ENCODE data around the gene EQTN.
A peak's percentile ranks its signal among the peaks of the same experiment; 100 is the strongest.
"Not testable (repeated sequence)": the region's sequence is repeated elsewhere in the genome, so short reads cannot be mapped to it uniquely, and the experiment has no call there.

EQTN gene

DNA sequence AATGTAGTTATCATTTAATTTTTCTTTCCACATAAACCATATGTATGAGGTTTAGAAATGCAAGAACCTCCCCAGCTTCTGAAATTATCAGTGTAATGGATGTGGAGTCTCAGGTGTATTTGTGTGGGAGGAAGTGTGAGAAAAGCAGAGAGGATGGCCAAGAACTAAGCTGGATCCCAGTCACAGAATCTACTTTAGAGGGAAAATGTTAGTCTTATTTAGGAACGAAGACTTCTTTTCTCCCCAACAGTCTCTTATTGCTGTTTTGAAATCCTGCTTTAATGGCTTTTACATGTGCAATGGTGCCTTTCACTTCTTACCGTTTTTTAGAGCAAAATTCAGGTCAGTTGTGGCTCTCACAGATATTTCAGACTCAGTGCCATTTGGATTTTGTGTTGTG lies 3.0 kb downstream of the EQTN start:
- no peak for DNase-seq (ENCODE audit: low spot score)

DNA sequence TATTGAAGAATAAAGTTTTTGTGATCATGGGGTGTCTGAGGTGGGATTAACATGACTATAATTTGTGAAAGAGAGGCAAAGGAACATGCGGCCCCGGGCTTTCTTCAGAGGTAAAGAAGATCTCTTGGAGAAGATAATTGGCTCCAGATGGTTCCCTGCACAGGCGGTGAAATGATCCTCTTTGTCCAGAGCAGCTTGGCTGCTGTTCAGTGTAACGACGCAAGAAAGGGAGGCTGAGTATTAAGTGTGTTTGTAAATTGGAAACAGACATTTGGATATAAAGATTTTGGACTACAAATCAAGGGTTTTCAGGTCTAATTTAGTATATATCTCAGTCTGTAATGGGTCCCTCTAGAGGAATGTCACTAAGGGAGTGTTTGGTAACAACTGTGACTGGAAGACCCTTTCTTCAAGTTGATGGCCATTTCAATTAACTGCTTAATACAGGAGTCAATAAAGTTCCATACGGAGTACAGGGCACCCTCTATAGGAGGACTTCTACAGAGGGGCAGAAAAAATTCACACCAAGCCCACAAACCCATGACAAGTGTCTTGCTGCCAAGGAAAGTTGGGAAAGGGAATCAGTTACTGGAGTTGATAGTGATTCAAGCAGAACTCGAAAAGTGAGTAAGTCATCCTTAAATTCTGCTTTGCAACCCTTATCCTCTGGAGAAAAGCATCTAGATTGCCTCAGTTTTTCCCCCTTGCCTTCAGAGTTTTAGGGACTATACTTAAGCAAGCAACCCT lies 4.1 kb downstream of the EQTN start:
- DNase-seq (ENCODE audit: low spot score) = no peak

DNA sequence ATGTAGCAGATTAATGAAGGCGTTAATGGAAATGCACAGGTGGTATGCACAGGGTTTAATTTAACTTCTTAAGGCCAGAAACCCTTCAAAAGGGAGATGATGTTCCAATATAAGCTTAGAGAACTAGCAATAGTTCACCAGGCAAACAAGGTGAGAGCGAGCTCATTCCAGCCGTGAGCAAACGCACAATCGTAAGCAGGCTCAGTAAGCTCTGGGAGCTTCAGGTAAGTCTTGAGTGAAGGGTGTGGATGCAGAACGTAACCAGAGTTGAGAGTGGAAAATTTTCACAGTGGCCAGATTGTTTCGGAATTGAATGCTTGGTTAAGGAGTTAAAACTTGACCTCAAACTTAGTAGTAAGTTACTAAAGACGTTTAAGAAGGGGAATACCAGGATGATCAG lies 5.7 kb downstream of the EQTN start:
- DNase-seq (ENCODE audit: low spot score) = no peak

DNA sequence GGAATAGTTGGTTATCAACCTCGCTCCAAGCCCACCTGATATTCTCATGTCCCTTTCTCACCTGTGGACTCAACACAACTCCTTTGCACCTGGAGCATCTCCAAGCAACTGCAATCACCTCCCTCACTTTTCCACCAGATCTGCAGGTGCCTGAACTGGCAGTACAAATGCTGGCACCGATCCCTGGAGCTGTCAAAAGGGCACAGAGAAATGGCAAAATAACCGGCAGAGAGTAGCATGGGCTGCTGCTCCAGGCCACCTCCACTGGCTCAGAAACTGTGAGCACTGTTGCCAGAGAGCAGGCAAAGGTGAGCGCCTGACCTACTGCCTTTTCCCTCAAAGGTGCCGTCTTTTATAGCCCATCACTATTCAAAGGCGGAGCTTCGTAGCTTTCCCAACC lies 14.7 kb downstream of the EQTN start:
- DNase-seq (ENCODE audit: low spot score) = no peak

DNA sequence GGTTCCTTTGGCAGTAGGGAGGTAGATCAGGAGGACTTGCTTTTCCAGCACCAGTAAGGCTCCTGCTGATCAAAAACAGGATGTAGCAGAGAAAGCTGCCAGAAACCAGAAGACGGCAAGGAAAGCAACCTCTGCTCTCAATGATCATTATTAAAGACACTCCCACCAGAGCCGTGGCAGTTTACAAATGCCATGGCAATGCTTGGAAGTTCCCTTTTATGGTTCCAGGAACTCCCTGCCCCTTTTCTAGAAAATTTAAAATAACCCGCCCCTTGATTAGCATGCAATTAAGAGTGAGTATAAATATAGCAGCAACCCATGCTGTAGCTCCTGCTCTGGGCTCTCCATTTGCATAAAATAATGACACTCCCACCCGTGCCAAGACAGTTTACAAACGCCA lies 16.1 kb downstream of the EQTN start:
- no peak for DNase-seq (ENCODE audit: low spot score)

DNA sequence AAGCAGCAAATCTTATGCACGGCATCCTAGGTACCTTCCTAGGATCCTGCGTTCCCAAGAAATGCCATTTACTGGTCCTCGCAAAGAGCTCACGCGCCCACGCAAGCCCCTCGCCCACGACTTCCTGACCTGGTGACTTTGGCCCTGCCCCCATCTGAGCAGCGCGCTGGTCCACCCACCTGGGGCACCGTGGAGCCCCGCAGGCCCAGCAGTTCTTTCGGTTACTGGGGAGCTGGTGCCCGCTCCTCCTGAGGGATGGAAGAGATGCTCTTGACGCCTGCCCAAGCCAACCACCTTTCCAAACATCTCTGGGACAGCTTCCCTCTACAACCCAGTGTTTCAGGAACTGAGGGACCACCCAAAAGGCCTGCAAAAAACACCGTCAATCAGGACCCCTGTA lies 16.7 kb downstream of the EQTN start:
- DNase-seq (ENCODE audit: low spot score) = no peak

DNA sequence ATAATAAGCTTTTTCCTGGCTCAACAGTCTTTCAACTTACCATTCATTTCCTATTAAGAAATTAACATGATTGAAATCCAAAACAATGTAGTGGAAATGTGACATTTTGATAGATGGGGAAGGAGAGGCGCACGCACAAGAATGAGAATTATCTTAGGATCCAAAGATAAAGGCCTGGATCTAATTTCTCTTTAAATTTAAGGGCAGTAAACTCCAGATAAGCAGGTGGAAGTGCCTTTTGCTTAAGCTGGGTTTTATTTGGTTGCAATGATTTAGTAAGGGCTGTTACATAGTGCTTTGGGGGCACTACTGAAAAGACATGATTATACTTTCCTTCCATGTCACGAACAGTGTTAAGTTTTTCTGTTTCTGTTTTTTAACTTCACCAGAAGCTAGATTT lies 17.3 kb downstream of the EQTN start:
- DNase-seq (ENCODE audit: low spot score) = no peak

DNA sequence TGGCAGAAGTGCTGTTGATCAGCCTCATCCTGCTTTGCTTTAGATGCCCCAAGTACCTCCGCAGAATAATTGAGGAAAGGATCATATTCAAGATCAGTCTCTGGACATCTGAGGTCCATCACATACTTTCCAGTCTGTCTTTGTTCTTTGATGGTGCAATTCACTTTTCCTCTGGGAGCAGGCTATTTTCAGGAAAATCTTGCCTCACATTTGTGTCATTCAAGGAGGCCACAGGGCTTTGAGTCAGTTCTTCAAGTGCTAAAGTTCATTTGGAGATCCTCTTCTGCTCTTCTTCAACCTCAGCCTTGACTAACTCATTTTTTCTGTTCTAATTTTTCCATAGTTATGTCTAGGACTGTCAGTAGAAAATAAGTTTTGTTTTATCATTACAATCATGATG lies 18.6 kb downstream of the EQTN start:
- no peak for DNase-seq (ENCODE audit: low spot score)

DNA sequence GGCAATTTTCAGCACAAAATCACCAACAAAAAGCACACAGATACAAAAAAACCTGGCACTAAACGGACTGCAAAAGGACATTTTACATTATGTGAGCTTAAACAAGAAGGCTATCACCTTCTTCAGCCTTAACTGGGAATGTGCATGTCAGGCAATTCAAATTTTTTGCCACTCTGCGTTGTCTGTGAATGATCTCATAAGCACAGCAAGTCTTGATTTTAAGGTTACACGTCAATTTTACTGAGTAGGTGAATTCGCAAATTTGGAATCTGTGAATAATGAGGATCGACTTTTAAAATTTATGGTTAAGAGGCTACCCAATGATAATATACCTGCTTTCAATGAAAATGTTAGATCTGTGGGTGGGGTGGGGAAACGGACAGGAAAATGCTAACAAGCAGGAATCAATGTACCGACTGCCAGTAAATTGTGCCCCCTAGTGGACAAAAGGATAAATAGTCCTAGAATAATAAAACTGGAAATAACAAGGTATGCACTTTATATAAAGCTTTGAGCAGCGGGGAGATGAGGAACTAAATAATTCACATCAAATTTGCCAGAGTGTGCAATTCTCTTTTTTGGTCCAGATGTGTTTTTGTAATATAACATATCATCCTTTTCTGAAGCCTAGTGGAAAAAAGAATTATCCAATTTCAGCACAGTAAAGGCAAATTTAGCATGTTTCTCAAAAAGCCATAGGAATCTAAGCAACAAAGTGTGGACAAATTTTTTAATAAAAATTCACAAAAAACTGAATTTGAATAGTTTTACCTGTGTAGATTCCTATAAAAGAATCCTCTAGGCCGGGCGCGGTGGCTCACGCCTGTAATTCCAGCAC lies 20.5 kb downstream of the EQTN start:
- peak; percentile 67 for DNase-seq (ENCODE audit: low spot score)

DNA sequence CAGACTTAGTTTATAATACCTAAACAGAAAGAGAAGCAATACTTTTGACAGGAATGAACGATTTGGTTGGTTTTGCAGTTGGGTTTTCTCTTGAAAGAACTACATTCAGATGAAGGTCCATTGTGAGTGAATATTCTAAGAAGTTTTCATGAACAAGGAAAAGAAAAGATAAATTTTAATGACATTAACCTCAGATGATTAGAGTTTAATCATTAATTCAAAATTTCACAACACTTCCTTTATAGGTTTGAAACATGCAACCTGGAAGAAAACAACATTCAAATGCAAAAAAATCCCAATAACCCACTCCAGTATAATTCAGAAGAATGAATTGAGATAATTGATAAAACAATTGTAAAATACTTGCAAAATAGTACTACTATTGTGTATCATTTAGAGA lies 23.8 kb downstream of the EQTN start:
- no peak for DNase-seq (ENCODE audit: low spot score)

DNA sequence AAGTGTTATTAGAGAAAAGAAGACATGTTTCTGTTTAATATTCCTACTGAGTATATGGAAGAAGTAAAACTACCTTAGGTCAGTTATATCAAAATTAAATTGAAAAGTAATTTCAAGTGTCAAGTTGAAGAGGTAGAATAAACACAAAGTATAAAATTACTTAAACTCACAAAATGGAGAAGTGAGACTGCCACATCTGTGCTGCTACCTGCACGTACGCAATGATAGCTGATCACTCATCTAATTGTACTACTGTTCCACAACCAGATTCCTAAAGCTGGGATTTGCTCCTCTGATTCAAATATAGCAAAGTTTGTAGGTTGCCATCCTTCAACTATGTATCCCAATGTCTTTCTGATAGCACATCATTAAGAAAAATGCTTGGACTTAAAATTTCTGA lies 24.8 kb downstream of the EQTN start:
- no peak for DNase-seq (ENCODE audit: low spot score)

DNA sequence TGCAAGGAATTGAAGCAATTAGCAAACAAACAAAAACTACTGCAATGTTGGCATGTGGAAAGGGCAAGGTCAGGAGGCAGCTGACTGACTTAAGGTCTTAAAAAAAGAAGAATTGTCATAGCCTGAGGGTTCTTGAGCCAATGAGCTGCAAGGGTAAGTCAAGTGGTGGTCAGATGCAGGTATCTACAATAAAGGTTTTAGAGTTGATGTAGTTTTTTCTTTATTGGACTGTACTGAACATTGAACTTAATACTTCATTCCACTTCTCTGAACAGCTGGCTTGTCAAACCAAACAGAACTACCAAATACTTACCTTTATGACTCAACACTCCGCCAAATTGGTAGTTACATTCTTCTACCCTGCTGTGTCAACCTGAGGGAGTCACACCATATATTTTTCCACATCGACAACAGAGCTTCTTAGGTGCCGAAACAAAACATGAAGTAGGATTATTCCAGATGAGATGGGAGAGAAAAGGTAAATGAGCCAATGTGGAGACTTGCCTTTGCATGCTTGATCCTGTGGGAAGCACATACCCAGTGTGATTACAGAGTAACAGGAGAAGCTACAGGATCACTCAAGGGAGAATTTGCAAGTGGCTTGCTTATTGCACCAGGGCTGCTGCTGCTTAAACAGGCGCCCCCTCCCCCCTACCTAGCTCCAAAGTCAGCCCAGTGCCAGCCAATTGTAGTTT lies 35.3 kb downstream of the EQTN start:
- DNase-seq (ENCODE audit: low spot score) = peak; percentile 60

DNA sequence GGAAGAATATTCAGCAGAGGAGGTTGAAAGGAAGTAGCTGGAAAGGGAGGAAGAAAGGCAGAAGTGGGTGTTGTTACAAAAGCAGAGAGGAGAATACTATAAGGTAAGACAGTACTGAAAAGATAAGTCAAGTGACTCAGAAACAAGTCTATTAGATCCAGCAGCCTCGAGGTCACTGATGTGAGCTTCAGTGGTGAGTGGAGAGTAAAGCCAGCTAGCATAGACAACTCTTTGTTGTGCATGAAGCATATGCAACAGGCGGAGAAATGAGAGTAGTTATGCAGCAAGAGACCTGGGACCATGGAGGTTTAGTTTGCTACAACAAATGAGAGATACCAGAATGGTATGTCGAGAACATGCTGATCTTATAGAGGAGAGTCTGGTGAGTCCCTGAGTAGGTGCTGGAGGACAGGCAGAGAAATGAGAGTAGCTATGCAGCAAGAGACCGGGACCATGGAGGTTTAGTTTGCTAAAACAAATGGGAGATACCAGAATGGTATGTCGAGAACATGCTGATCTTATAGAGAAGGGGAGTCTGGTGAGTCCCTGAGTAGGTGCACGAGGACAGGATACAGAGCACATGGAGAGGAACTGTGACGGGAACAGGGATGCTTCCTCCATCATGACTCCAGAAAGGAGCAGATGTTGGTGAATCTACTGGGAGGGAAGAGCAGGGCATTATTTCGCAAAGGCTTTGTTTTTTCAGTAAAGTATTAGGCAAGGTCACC lies 36.0 kb downstream of the EQTN start:
- no peak for DNase-seq (ENCODE audit: low spot score)

DNA sequence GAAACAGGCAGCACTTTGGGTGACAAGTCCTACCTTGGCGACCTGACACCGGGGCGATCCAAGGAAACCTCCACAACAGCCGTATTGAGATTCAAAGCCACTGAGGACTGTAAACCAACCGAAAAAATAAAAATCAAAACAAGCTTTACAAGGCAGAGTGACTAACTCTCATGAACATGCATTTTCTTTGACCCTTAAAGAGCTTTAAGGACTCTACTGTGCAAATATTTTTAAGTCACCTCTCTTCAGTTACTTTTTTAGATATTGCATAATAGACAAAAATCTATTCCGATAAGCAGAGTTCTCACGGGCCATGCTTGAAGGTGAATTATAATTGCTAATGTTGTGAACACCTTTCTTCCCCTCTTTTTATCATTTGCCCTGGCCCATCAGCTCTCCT lies 38.3 kb downstream of the EQTN start:
- DNase-seq (ENCODE audit: low spot score) = no peak

DNA sequence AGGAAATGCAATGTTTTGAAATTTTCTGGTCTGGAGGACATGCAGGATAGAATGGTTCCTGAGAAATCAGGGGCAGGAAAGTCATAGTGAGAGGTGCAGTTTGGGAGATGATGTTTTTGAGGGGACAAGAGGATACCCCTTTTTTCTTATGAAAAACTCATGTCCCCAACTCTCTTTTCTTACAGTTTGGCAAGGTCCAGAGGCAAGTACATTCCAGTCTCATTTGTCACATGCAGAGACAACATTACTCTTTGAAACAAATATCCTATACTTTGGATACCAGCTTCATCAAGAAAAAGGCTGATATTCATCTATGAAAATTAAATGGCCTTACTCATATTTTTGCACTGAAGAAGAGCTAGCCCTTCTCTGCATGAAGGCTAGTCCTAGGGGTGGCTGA lies 48.2 kb downstream of the EQTN start:
- DNase-seq (ENCODE audit: low spot score) = no peak

DNA sequence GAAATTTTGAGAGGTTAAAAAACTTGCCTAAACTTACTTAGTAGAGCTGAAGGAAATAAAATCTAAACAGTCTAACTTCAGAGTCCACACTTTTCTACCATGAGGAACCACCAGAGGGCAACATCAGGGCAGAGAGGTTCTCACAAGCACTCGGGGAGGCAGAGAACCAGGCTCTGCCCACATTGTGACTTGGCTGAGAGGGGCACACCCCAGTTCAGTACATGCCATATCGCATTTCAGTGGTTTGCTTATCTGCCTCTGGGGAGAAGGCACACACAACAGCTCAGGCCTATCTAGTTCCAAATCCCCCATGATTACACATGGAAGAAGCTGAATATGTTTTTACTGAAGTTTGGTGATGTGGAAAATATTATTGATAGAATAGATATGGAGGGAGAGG lies 49.2 kb downstream of the EQTN start:
- peak; percentile 50 for DNase-seq (ENCODE audit: low spot score)

DNA sequence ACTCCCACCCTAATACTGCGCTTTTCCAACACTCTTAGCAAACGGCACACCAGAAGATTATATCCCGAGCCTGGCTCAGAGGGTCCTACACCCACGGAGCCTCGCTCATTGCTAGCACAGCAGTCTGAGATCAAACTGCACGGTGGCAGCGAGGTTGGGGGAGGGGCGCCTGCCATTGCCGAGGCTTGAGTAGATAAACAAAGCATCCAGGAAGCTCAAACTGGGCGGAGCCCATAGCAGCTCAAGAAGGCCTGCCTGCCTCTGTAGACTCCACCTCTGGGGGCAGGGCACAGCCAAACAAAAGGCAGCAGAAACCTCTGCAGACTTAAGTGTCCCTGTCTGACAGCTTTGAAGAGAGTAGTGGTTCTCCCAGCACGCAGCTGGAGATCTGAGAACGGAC lies 57.3 kb downstream of the EQTN start:
- DNase-seq (ENCODE audit: low spot score) = not testable (repeated sequence)
